22Rv1 (cell line): ENCODE results near the gene DLGAP5.

ENCODE experiments used
- CTCF ChIP-seq: fragments of 450-650 bp; IDR thresholded peaks from 2 replicates; pipeline ENCODE4 v1.5.1; 2017; ENCODE audit warnings: mild to moderate bottlenecking
- ZFX ChIP-seq: fragments of 450-650 bp; IDR thresholded peaks from 2 replicates; pipeline ENCODE4 v1.6.1; 2017; ENCODE audit warnings: antibody characterized with exemption, borderline replicate concordance

GRCh38 chr14:55138091-55138490 is 53.3 kb downstream of the DLGAP5 start:
- TF ChIP-seq CTCF (peak; percentile 57), ZFX (no peak)
